Neural cell (in vitro differentiated cells): ENCODE measurements around the gene DDX50. TPM values are rescaled to one million over a fixed set of nuclear protein-coding genes. Genes with fewer than 3 reads are reported as not detected.

ENCODE experiments used
- H2AFZ ChIP-seq: fragments of 200-600, 300-800 bp; sonication (generic), shearing (Covaris generic); 2 replicates; pipeline ENCODE4 v1.6.0; 2014; ENCODE audit warnings: low read depth, mild to moderate bottlenecking, antibody characterized with exemption, low read length, moderate library complexity
- H3F3A ChIP-seq: fragments of 200-600 bp; shearing (Covaris generic); 2 replicates; pipeline ENCODE4 v1.6.1; 2016; ENCODE audit warnings: mild to moderate bottlenecking, moderate library complexity, mixed read lengths, antibody characterized with exemption, low read length; ENCODE audit not compliant: insufficient read depth, poor library complexity, severe bottlenecking
- H3K27ac ChIP-seq: fragments of 200-600, 300-800 bp; sonication (generic), shearing (Covaris generic); 2 replicates; pipeline ENCODE4 v1.5.1; 2014; ENCODE audit warnings: mild to moderate bottlenecking, low read length, moderate library complexity
- H3K27me3 ChIP-seq: fragments of 300-800, 200-600 bp; sonication (generic), shearing (Covaris generic); 2 replicates; pipeline ENCODE4 v1.6.0; 2014; ENCODE audit warnings: mild to moderate bottlenecking, low read depth, low read length, moderate library complexity; ENCODE audit not compliant: insufficient read depth
- H3K36me3 ChIP-seq: fragments of 300-800, 200-600 bp; sonication (generic), shearing (Covaris generic); 2 replicates; pipeline ENCODE4 v1.5.1; 2014; ENCODE audit warnings: mild to moderate bottlenecking, antibody characterized with exemption, low read length, moderate library complexity; ENCODE audit not compliant: insufficient read depth
- H3K4me2 ChIP-seq: fragments of 300-800, 200-600 bp; sonication (generic), shearing (Covaris generic); 2 replicates; pipeline ENCODE4 v1.6.0; 2014; ENCODE audit warnings: mild to moderate bottlenecking, low read length
- H3K4me3 ChIP-seq: fragments of 300-800, 200-600 bp; sonication (generic), shearing (Covaris generic); 2 replicates; pipeline ENCODE4 v1.5.1; 2014; ENCODE audit warnings: mild to moderate bottlenecking, low read length, moderate library complexity
- H3K79me2 ChIP-seq: fragments of 200-600 bp; shearing (Covaris generic); replicated peaks from 2 replicates; pipeline ENCODE4 v1.6.0; 2014; ENCODE audit warnings: mild to moderate bottlenecking, low read length, moderate library complexity; ENCODE audit not compliant: insufficient read depth
- H3K9ac ChIP-seq: fragments of 300-800, 200-600 bp; sonication (generic), shearing (Covaris generic); 2 replicates; pipeline ENCODE4 v1.6.1; 2016; ENCODE audit warnings: mild to moderate bottlenecking, low read length, mixed read lengths
- H3K9me2 ChIP-seq: fragments of 200-600 bp; shearing (Covaris generic); 2 replicates; pipeline ENCODE4 v1.6.1; 2016; ENCODE audit warnings: mild to moderate bottlenecking, low read length, mixed read lengths; ENCODE audit not compliant: insufficient read depth
- H3K9me3 ChIP-seq: fragments of 200-600, 300-800 bp; sonication (generic), shearing (Covaris generic); 2 replicates; pipeline ENCODE4 v1.6.1; 2016; ENCODE audit warnings: mild to moderate bottlenecking, mixed run types, low read length, moderate library complexity, mixed read lengths
- H4K20me1 ChIP-seq: fragments of 200-600 bp; shearing (Covaris generic); 2 replicates; pipeline ENCODE4 v1.6.1; 2016; ENCODE audit warnings: mild to moderate bottlenecking, mixed run types; ENCODE audit not compliant: insufficient read depth
- CTCF ChIP-seq: fragments of 450-650 bp; IDR thresholded peaks from 2 replicates; pipeline ENCODE4 v1.5.1; 2014; ENCODE audit warnings: antibody characterized with exemption, mild to moderate bottlenecking, moderate library complexity; ENCODE audit not compliant: poor library complexity, severe bottlenecking
- EP300 ChIP-seq: fragments of 450-650 bp; conservative IDR thresholded peaks from 2 replicates; pipeline ENCODE4 v1.6.1; 2014; ENCODE audit warnings: antibody characterized with exemption, mild to moderate bottlenecking, moderate library complexity; ENCODE audit not compliant: poor library complexity, severe bottlenecking
- EZH2 ChIP-seq: fragments of 200-600, 300-800 bp; shearing (Covaris generic), sonication (generic); IDR thresholded peaks from 2 replicates; pipeline ENCODE4 v1.6.1; 2014; ENCODE audit warnings: antibody characterized with exemption, low read length, borderline replicate concordance, mild to moderate bottlenecking; ENCODE audit not compliant: insufficient read depth, poor library complexity, severe bottlenecking
- MXI1 ChIP-seq: fragments of 450-650 bp; conservative IDR thresholded peaks from 2 replicates; pipeline ENCODE4 v1.6.1; 2014; ENCODE audit warnings: antibody characterized with exemption, mild to moderate bottlenecking; ENCODE audit not compliant: poor library complexity, severe bottlenecking
- POLR2AphosphoS5 ChIP-seq: IDR thresholded peaks from 2 replicates; pipeline ENCODE4 v1.6.1; 2012
- RAD21 ChIP-seq: fragments of 450-650 bp; conservative IDR thresholded peaks from 2 replicates; pipeline ENCODE4 v1.6.1; 2014; ENCODE audit warnings: antibody characterized with exemption, mild to moderate bottlenecking, moderate library complexity
- REST ChIP-seq: IDR thresholded peaks from 2 replicates; pipeline ENCODE4 v1.6.1; 2012; ENCODE audit warnings: borderline replicate concordance
- SMC3 ChIP-seq: fragments of 450-650 bp; conservative IDR thresholded peaks from 2 replicates; pipeline ENCODE4 v1.6.1; 2014; ENCODE audit warnings: antibody characterized with exemption, mild to moderate bottlenecking, moderate library complexity; ENCODE audit not compliant: poor library complexity
- TAF1 ChIP-seq: IDR thresholded peaks from 2 replicates; pipeline ENCODE4 v1.6.1; 2012; ENCODE audit warnings: low read depth
- polyA plus RNA-seq: library from polyadenylated mRNA; depleted of rRNA; stranded (reverse); fragments of >200 nt; gene quantifications from 2 replicates; pipeline ENCODE4 v1.2.3, GENCODE V29; 2014

The DDX50 gene
- polyA plus RNA-seq, 1 donor from 2014 or later = 51.1 TPM

GRCh38 chr10:68981074-68981473, 80.0 kb downstream of the DDX50 start:
- no peaks in the 10 kb centered on the region for H3K9me2 ChIP-seq
- no peaks in the 10 kb centered on the region for H3K79me2 ChIP-seq
- no peaks in the 10 kb centered on the region for H3F3A ChIP-seq
- TF ChIP-seq EP300 (no peak), RAD21 (no peak), POLR2AphosphoS5 (no peak), TAF1 (no peak), REST (no peak)
- H3K4me3 ChIP-seq = no peak overlapping the region
- H3K27ac ChIP-seq = no peak overlapping the region
- H3K9ac ChIP-seq = no peak overlapping the region
- H3K4me2 ChIP-seq = no peak overlapping the region
- no peaks in the 10 kb centered on the region for H4K20me1 ChIP-seq
- H3K36me3 ChIP-seq = peaks cover 4% of the 10 kb centered on the region
- no peaks in the 10 kb centered on the region for H3K27me3 ChIP-seq
- no peak overlapping the region for H2AFZ ChIP-seq
- H3K9me3 ChIP-seq = no peaks in the 10 kb centered on the region

DNA sequence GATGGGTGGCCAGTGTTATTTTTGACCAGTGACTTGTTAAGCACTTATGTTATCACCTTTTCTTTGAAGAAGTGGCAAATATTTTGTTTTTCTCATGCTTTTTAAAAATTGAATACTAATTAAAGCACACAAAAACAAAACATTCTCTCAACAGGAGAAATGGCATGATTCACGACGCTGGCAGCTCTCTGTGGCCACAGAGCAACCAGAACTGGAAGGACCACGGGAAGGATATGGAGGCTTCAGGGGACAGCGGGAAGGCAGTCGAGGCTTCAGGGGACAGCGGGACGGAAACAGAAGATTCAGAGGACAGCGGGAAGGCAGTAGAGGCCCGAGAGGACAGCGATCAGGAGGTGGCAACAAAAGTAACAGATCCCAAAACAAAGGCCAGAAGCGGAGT, 81.3 kb downstream of the DDX50 start:
- TF ChIP-seq POLR2AphosphoS5 = no peak
- no peak for TF ChIP-seq EZH2
- no peak for TF ChIP-seq MXI1
- no peak for TF ChIP-seq RAD21
- no peak for TF ChIP-seq CTCF
- no peak for TF ChIP-seq EP300
- no peak for TF ChIP-seq TAF1
- no peak for TF ChIP-seq SMC3
- TF ChIP-seq REST = no peak
- Histone ChIP-seq H3F3A (no peaks in the 10 kb centered on the region), H3K27ac (no peak overlapping the region), H3K27me3 (no peaks in the 10 kb centered on the region), H3K9me3 (no peaks in the 10 kb centered on the region), H2AFZ (no peak overlapping the region), H3K36me3 (peaks cover 3% of the 10 kb centered on the region), H3K4me2 (no peak overlapping the region), H4K20me1 (no peaks in the 10 kb centered on the region), H3K9ac (no peak overlapping the region), H3K9me2 (no peaks in the 10 kb centered on the region), H3K79me2 (no peaks in the 10 kb centered on the region), H3K4me3 (no peak overlapping the region)
